ENCODE results near the gene ABCA7.

DNA sequence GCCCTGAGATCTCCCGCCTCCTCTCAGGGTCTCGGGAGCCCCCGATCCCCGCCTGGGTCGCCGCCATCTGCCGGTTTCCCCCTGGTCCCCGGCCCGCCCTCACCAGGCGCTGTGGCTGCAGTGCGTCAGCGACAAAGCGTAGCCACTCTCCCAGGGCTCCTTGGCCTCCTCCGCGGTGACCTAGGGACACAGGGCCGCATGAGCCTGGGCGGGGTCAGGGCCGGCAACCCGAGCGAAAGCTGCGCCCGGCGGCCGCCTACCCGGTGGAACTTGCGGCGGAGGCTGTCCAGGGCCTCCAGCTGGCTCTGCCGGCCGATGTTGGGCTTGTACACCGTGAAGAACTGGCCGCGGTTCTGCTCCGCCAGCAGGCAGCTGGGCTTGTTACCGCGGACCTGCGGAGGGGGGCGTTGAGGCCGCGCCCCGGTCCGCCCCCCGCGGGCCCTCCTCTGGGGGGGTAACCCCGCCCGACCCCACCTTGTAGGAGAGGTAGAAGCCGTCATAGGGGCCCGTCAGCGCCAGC, 69.2 kb downstream of the ABCA7 start:
- TF ChIP-seq, protein P1, sequence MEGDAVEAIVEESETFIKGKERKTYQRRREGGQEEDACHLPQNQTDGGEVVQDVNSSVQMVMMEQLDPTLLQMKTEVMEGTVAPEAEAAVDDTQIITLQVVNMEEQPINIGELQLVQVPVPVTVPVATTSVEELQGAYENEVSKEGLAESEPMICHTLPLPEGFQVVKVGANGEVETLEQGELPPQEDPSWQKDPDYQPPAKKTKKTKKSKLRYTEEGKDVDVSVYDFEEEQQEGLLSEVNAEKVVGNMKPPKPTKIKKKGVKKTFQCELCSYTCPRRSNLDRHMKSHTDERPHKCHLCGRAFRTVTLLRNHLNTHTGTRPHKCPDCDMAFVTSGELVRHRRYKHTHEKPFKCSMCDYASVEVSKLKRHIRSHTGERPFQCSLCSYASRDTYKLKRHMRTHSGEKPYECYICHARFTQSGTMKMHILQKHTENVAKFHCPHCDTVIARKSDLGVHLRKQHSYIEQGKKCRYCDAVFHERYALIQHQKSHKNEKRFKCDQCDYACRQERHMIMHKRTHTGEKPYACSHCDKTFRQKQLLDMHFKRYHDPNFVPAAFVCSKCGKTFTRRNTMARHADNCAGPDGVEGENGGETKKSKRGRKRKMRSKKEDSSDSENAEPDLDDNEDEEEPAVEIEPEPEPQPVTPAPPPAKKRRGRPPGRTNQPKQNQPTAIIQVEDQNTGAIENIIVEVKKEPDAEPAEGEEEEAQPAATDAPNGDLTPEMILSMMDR (IDR thresholded peaks at IDR 0.05; ENCODE audit: low read depth, low read length, poor library complexity, severe bottlenecking), result no peak
- TF ChIP-seq EZH2phosphoT487 (IDR thresholded peaks at IDR 0.05; ENCODE audit: borderline replicate concordance, low read length), result no peak

Data from DOHH2 (cell line).